PFSK-1 (cell line): ENCODE data around the gene RPL35.

Experiments used
- FOXP2 ChIP-seq: optimal IDR thresholded peaks from 2 replicates; pipeline ENCODE3; 2011; ENCODE audit warnings: borderline replicate concordance, control low read depth, inconsistent platforms; ENCODE audit not compliant: insufficient read depth; ENCODE audit errors: extremely low read length, extremely low read depth
- POLR2AphosphoS5 ChIP-seq: IDR thresholded peaks from 2 replicates; pipeline ENCODE4 v1.6.1; 2012; ENCODE audit warnings: low read depth, mild to moderate bottlenecking, control low read depth, low read length, moderate library complexity
- REST ChIP-seq, 2 experiments: IDR thresholded peaks; 2 replicates each; pipeline versions ENCODE4 v1.6.1 to v1.8.0; 2011 to 2012; ENCODE audit warnings: low read depth in 2 of 2, low read length in 2 of 2, control low read depth in 1 of 2, inconsistent platforms in 1 of 2, mild to moderate bottlenecking in 1 of 2, moderate library complexity in 1 of 2; ENCODE audit not compliant: insufficient read depth in 1 of 2
- SIN3A ChIP-seq: IDR thresholded peaks from 2 replicates; pipeline ENCODE4 v1.6.1; 2012; ENCODE audit warnings: mild to moderate bottlenecking, low read length, moderate library complexity, borderline replicate concordance; ENCODE audit not compliant: insufficient read depth
- TAF1 ChIP-seq: IDR thresholded peaks from 2 replicates; pipeline ENCODE4 v1.6.1; 2012; ENCODE audit warnings: low read length, control low read depth, borderline replicate concordance; ENCODE audit not compliant: insufficient read depth

The RPL35 gene

GRCh38 chr9:124815601-124816000, 46.2 kb downstream of the RPL35 start:
- TF ChIP-seq POLR2AphosphoS5 (no peak), TAF1 (no peak), REST (IDR thresholded peaks at IDR 0.05; ENCODE audit: insufficient read depth in 1 of 2, low read depth in 2 of 2, low read length in 2 of 2) (no peak)

DNA sequence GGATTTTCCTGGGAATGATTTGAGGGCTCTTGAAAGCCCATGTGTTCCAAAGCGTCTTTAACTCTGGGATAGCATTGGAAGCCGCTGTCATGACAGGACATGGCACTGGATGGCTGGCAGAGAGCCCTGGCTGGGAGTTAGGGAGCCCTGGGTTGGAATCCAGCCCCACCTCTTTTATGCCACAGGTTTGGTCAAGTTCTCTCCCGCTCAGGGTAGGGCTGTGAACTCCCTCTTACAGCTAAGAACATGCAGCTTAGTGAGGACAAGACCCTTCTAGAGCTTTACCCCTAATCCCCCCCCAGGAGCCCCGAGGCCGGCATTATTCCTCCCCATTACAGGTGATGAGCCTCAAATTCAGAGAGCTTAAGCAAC, 47.6 kb downstream of the RPL35 start:
- TF ChIP-seq SIN3A (no peak), FOXP2 (no peak), POLR2AphosphoS5 (no peak), REST (IDR thresholded peaks at IDR 0.05; ENCODE audit: insufficient read depth in 1 of 2, low read depth in 2 of 2, low read length in 2 of 2) (no peak), TAF1 (no peak)

DNA sequence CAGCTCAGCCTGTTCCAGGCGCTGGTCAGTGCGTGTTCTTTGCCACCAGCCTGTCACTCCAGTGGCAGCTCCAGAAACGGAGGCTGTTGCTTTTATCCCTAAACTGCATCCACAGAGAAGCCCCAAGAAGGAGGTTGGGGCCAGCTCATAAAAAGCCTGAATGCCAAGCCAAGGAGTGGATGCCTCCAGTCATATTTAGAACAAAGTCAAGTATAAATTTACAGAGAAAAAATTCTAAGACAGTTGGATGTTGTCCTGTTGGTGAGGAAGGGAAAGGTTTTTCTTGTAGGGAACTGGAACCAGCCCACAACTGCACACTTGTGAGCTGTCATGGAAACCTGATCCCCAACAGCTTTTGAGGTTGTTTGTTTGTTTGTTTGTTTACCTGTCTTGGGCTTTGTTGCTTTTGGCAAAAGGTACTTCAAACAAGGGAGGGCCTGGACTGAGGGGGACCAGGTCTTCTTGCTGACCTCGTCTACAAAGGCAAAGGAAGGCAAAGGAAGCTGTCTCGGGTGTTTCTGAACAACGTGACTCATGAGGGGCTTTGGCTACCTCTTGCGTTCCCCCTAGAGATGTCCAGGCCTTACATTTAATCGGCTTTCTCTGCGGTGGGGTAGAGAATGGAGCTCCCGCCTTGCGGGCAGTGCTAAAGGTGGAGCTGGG, 48.1 kb downstream of the RPL35 start:
- no peak for TF ChIP-seq SIN3A
- no peak for TF ChIP-seq POLR2AphosphoS5

DNA sequence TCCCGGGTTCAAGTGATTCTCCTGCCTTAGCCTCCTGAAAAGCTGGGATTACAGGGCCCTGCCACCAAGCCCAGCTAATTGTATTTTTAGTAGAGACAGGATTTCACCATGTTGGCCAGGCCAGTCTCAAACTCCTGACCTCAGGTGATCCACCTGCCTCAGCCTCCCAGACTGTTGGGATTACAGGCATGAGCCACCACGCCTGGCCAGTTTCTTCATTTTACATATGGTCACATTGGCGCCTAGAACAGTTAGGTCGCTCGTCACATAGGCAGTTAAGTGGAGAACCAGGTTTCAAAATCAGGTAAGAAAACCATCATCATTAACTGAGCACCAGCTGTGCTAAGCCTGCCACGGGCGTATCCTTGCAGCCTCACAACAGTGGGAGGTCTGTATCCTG, 48.7 kb downstream of the RPL35 start:
- TF ChIP-seq REST (IDR thresholded peaks at IDR 0.05; ENCODE audit: insufficient read depth in 1 of 2, low read depth in 2 of 2, low read length in 2 of 2) (no peak), FOXP2 (no peak), POLR2AphosphoS5 (no peak), SIN3A (no peak), TAF1 (no peak)

DNA sequence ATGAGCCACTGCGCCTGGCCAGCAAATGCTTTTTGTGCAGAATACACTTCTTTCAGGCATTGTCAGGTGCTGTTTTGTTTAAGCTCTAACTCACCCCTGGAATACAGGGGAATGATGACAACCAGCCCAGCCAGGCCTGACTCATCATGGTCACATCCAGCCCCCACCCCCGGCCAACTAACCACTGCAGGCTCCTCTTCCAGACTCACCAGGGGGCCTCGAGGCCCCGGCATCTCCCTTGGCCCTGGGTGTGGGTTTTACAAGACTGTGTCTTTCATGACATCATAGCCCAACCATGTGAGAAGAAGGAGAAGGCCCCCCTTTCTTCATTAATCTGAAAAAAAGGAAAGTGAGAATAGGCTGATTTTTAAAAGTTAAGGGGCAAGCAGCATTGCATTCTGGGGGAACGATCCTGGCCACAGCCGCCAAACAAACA, 49.3 kb downstream of the RPL35 start:
- no peak for TF ChIP-seq REST (IDR thresholded peaks at IDR 0.05; ENCODE audit: insufficient read depth in 1 of 2, low read depth in 2 of 2, low read length in 2 of 2)
- TF ChIP-seq TAF1: no peak
- no peak for TF ChIP-seq POLR2AphosphoS5
- TF ChIP-seq FOXP2: no peak
- TF ChIP-seq SIN3A: no peak
